ENCODE measurements around the gene SMARCA5. TPM values are rescaled to one million over a fixed set of nuclear protein-coding genes. Genes with fewer than 3 reads are reported as not detected.
"Not testable (repeated sequence)": the region's sequence is repeated elsewhere in the genome, so short reads cannot be mapped to it uniquely, and the experiment has no call there.

Gene SMARCA5
- 32.0 and 41.0 TPM in 2 replicates for total RNA-seq (2014; rRNA removed; shearing (Covaris generic))
- 13.3 and 22.5 TPM in 2 replicates for polyA plus RNA-seq (2014; cell fraction: nucleus; rRNA removed)

DNA sequence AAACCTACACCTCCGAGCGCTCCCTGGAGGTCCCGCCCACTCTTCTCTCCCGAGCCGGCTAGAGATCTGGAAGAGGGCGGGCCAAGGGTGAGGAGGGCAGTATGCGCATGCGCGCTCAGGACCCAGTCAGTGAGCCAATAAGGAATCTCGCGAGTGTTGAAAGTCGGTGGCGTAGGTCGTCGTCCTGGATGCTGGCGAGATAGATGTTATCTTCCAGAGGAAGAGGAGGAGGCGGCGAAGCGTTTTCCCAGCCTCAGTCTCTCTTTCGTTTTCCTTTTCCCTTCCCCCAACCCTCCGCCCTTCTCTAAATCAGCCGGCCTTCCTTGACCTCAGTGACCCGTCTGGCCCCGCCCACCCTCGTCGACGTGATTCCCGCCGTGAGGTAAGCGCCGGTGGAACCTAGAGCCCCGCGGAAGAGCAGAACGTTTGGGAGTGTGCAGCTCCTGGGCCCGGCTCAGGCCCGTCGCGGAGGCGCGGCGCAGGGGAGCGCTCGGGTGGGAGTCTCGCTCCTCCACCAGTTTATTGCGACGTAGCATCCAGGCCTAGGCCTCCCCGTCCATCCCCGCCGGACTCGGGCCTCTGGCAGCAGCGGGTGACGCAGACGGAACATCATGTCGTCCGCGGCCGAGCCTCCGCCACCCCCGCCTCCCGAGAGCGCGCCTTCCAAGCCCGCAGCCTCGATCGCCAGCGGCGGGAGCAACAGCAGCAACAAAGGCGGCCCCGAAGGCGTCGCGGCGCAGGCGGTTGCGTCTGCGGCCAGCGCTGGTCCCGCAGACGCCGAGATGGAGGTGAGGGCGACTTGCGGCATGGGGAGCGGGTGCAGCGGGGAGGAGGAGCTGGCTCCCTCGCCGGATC, at the start of gene SMARCA5:
TSS of gene SMARCA5 (plus strand) at position 389 of the 855 bp plus-strand sequence. CDS start at position 612, 223 bp downstream.
- peak; percentile 97 for DNase-seq (ENCODE audit: extremely low read depth, low read depth)

- no peak for DNase-seq (ENCODE audit: extremely low read depth, low read depth)
Measured at GRCh38 chr4:143473334-143474126, 40.0 kb upstream of the SMARCA5 start.

GRCh38 chr4:143477487-143477886, 36.0 kb upstream of the SMARCA5 start:
- no peak for DNase-seq (ENCODE audit: extremely low read depth, low read depth)

DNA sequence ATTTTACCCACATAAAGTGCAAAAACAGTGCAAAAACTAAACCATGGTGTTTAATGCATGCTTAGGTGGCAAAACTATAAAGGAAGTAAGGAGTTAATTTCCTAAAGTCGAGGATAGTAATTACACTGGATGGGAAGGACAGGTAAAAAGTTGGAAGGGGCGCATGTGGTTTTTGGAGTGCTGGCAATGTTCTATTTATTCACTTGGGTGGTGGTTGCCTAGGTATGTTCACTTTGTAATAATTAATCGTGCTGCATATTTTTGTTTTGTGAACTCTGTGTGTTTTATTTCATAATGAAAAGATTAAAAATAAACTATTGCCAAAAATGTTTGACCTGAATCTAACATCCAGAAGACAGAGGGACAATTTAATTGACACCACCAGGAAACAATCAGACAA, 32.1 kb upstream of the SMARCA5 start:
- DNase-seq (ENCODE audit: extremely low read depth, low read depth): no peak

DNA sequence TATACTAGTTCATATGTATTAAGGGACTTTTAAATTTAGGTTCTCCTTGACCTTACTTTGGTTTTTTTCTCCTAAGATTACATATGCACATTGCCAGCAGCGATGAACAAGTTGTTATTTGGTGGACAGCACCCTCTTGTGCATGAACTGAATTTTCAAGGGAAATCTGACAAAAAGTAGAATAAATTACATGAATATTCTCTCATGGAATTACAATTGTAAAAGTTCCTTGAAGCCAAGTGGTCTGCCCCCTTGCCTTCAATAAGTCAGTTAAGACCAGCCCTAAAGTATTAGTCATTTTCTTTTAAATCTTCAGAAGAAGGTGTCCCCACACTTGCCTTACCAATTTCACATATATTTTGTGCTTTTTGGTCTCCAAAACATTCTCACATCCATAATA, 30.7 kb upstream of the SMARCA5 start:
- DNase-seq (ENCODE audit: extremely low read depth, low read depth): peak; percentile 27

DNA sequence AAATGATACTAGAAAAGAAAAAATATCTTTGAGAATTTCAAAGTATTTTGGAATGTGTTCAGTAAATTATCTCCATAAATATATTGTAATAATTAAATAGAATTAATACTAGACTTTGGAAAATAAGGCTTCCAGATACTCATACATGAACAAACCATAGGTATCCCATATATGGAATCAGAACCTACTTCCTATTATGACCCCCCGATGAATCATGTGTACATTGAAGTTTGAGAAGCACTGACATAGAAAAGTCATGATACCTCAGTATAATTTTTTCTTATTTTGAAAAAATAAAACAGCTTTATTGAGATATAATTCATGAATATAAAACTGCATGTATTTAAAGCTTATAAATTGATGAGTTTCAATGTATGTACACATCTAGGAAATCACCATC, 27.2 kb upstream of the SMARCA5 start:
- DNase-seq (ENCODE audit: extremely low read depth, low read depth): no peak

GRCh38 chr4:143488687-143489086, 24.8 kb upstream of the SMARCA5 start:
- DNase-seq (ENCODE audit: extremely low read depth, low read depth): no peak

DNA sequence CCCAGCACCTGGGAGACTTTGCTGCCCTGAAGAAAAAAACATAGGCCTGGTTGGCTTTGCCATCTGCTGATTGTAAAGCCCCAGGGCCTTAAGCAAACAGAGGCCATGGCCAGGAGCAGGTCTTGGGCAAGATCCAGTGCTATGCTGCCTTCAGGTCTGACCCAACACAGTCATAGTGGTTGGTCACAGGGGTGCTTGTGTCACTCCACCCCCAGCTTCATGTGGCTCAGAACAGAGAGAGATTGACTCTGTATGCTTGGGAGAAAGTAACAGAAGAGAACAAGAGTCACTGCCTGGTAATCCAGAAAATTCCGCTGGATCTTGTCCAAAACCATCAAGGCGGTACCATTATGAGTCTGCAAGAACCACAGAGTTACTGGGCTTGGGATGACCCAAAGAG, 24.4 kb upstream of the SMARCA5 start:
- DNase-seq (ENCODE audit: extremely low read depth, low read depth): no peak

DNA sequence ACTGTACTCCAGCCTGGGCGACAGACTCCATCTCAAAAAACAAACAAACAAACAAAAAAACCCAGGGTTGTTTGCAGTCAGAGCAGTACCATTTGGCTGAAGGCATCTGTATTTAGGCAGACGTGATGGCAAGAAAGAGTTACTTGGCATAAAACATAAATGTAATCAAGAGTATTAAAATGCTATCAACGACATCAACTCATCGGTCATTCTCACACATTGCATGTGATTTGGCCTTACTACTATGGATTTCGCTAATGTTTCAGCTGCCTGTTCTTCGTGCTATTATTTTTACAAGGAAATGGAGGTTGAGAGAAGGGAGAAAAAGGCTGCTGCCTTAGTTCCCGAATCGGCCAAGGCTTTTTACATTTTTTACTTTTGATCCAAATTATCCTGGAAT, 15.5 kb upstream of the SMARCA5 start:
- DNase-seq (ENCODE audit: extremely low read depth, low read depth): no peak

GRCh38 chr4:143502231-143502630, 11.3 kb upstream of the SMARCA5 start:
- no peak for DNase-seq (ENCODE audit: extremely low read depth, low read depth)

DNA sequence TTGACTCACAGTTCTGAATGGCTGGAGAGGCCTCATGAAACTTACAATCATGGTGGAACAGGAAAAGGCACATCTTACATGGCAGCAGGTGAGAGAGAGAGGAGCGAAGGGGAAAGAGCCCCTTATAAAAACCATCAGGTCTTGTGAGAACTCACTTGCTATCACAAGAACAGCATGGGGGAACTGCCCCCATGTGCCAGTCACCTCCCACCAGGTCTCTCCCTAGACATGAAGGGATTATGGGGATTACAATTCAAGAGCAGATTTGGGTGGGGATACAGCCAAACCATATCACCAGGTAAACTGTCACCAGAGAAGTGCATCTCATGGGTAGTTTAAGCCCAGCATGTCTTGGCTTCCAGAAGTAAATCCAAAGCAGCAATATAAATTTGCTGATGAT, 7.5 kb upstream of the SMARCA5 start:
- no peak for DNase-seq (ENCODE audit: extremely low read depth, low read depth)

- no peak for DNase-seq (ENCODE audit: extremely low read depth, low read depth)
Measured at GRCh38 chr4:143511906-143512305, 1.6 kb upstream of the SMARCA5 start.

DNA sequence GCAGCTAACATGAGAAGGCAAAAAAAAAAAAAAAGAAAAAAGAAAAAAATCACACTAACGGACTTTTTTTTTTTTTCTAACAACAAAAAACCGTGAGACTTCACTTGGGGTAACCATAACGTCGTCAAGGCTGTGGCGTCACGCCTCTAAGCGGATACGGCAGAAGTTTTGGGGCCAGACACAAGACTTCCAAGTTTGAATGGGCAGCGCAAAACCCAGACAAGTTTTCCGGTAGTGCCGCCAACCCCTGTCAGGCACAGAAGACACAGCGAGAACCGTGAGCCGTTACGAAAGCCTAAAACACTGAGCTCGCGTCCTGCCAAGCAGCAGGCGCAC, 556 bp upstream of the SMARCA5 start:
- no peak for DNase-seq (ENCODE audit: extremely low read depth, low read depth)

- DNase-seq (ENCODE audit: extremely low read depth, low read depth): no peak
Measured at GRCh38 chr4:143514169-143514495, 630 bp downstream of the SMARCA5 start.

DNA sequence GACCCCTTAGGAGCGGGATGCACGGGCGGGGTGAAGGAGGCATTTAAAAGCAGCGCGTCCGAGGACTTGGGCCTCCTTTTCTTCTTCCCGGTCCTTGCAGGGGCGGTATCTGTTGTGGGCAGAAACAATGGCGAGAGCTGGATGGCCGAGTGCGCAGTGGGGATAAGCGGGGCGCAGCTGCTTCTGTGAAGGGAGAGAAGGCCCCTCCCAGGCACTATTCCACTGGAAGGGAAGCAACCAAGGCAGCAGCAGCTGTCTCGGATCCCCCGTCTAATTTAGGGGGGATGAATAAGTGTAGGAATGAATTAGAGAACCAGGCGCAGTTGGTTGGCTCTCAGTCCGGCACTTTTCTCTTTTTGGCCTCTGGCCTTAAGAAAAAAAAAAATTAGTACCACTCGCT, 995 bp downstream of the SMARCA5 start:
- peak; percentile 13 for DNase-seq (ENCODE audit: extremely low read depth, low read depth)

- DNase-seq (ENCODE audit: extremely low read depth, low read depth): no peak
Measured at GRCh38 chr4:143514901-143515300, 1.4 kb downstream of the SMARCA5 start.

DNA sequence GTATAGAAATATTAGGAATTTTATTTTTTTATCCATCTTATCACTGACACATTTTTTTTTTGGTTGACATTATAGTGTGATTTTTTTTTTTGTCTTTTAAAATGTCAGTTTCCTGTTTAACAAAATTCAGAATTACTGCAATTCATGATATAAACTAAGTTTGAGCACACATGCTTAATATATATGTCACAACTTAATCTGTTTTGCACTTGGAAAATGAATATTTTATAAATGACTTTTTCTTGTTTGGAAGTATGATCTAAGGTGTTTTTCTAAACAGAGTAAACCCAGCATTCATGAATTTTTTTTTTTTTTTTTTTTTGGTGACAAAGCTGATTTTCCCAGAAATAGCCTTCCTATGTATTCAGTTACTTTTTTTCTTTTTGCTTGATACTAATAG, 2.4 kb downstream of the SMARCA5 start:
- no peak for DNase-seq (ENCODE audit: extremely low read depth, low read depth)

- no peak for DNase-seq (ENCODE audit: extremely low read depth, low read depth)
Measured at GRCh38 chr4:143517764-143518163, 4.3 kb downstream of the SMARCA5 start.

- DNase-seq (ENCODE audit: extremely low read depth, low read depth): no peak
Measured at GRCh38 chr4:143524211-143524610, 10.7 kb downstream of the SMARCA5 start.

DNA sequence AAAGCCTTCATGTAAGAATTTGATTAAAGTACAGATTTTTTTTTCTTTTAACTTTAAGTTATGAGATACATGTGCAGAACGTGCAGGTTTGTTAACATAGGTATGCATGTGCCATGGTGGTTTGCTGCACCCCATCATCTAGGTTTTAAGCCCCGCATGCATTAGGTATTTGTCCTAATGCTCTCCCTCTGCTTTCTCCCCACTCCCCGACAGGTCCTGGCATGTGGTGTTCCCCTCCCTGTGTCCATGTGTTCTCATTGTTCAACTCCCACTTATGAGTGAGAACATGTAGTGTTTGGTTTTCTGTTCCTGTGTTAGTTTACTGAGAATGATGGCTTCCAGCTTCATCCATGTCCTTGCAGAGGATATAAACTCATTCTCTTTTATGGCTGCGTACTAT, 14.5 kb downstream of the SMARCA5 start:
- not testable (repeated sequence) for DNase-seq (ENCODE audit: extremely low read depth, low read depth)

DNA sequence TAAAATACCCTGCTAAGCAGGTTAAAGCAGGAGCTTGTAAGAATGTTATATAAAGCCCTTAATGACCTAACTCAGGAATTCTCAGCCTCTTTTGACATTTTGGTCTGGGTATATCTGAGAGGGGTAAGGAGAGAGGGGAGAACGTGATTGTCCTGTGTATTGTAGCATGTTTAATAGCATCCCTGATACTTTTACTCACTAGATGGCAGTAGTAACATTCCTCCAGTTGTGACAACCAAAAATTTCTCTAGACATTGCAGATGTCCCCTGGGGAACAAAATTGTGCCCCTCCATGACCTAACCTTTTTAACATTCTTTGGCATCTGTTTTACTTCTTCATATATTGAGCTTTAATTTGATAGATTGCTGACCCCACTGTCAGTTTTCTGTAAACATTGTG, 17.9 kb downstream of the SMARCA5 start:
- DNase-seq (ENCODE audit: extremely low read depth, low read depth): no peak

Data from NCI-H460 (cell line).